ENCODE measurements around the gene TSPAN15. TPM values are rescaled to one million over a fixed set of nuclear protein-coding genes. Genes with fewer than 3 reads are reported as not detected.

TSPAN15 gene
- total RNA-seq, 1 experiment from 2014 or later: 8.3 TPM

- TF ChIP-seq KAT7 (CRISPR knock-in tag; IDR thresholded peaks at IDR 0.05; ENCODE audit: borderline replicate concordance) (no peak), ZNF416 (CRISPR knock-in tag; IDR thresholded peaks at IDR 0.05) (no peak), FOXJ3 (CRISPR knock-in tag; IDR thresholded peaks at IDR 0.05; ENCODE audit: borderline replicate concordance) (no peak), TP53 (CRISPR knock-in tag; IDR thresholded peaks at IDR 0.05) (no peak)
Measured at GRCh38 chr10:69451784-69452251, 553 bp downstream of the TSPAN15 start (continued).

- Mint-ChIP-seq H3K9me3 (no peaks in the 10 kb centered on the region), H3K4me3 (peak overlapping the region; percentile 77), H3K36me3 (no peaks in the 10 kb centered on the region), H3K4me1 (peaks cover 19% of the 10 kb centered on the region), H3K27me3 (ENCODE audit: low read depth) (peaks cover 58% of the 10 kb centered on the region), H3K27ac (no peak overlapping the region)
- DNase-seq (ENCODE audit: low spot score) (no peak), ATAC-seq (no peak)
- CTCF ChIA-PET: interaction anchor here (0.6 to 4.7 kb wide), 3 partner anchors 14 to 54 kb away, joined by 3 to 55 read pairs (median 47); no protein-coding TSS in a partner anchor
- POLR2A ChIA-PET: interaction anchor here (0.6 kb wide), 1 partner anchor 29 kb away, joined by 3 read pairs; no protein-coding TSS in a partner anchor
- TF ChIP-seq TP53 (CRISPR knock-in tag; IDR thresholded peaks at IDR 0.05) (no peak), CREB1 (CRISPR knock-in tag; IDR thresholded peaks at IDR 0.05) (no peak), RORB (CRISPR knock-in tag; IDR thresholded peaks at IDR 0.05) (no peak), MLX (CRISPR knock-in tag; IDR thresholded peaks at IDR 0.05) (no peak), ESRRA (CRISPR knock-in tag; IDR thresholded peaks at IDR 0.05; ENCODE audit: borderline replicate concordance) (no peak), USF1 (CRISPR knock-in tag; IDR thresholded peaks at IDR 0.05) (no peak), FOXP1 (CRISPR knock-in tag; IDR thresholded peaks at IDR 0.05; ENCODE audit: borderline replicate concordance) (no peak), NFE2L1 (CRISPR knock-in tag; IDR thresholded peaks at IDR 0.05) (no peak)
- TF ChIP-seq, protein P1, sequence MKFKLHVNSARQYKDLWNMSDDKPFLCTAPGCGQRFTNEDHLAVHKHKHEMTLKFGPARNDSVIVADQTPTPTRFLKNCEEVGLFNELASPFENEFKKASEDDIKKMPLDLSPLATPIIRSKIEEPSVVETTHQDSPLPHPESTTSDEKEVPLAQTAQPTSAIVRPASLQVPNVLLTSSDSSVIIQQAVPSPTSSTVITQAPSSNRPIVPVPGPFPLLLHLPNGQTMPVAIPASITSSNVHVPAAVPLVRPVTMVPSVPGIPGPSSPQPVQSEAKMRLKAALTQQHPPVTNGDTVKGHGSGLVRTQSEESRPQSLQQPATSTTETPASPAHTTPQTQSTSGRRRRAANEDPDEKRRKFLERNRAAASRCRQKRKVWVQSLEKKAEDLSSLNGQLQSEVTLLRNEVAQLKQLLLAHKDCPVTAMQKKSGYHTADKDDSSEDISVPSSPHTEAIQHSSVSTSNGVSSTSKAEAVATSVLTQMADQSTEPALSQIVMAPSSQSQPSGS (CRISPR knock-in tag; IDR thresholded peaks at IDR 0.05; ENCODE audit: borderline replicate concordance, low read depth): no peak
Measured at GRCh38 chr10:69452676-69453415, 1.6 kb downstream of the TSPAN15 start.

- peaks cover 19% of the 10 kb centered on the region for H3K4me1 Mint-ChIP-seq
- no peak overlapping the region for H3K27ac Mint-ChIP-seq
- H3K27me3 Mint-ChIP-seq (ENCODE audit: low read depth): peaks cover 49% of the 10 kb centered on the region
- DNase-seq (ENCODE audit: low spot score) (no peak), ATAC-seq (no peak)
- H3K4me3 Mint-ChIP-seq: no peak overlapping the region
- POLR2A ChIA-PET: no interaction called here
- H3K36me3 Mint-ChIP-seq: no peaks in the 10 kb centered on the region
- no peaks in the 10 kb centered on the region for H3K9me3 Mint-ChIP-seq
- CTCF ChIA-PET: no interaction called here
- TF ChIP-seq CDX4 (CRISPR knock-in tag; IDR thresholded peaks at IDR 0.05; ENCODE audit: borderline replicate concordance) (no peak), ZNF671 (CRISPR knock-in tag; IDR thresholded peaks at IDR 0.05) (no peak), ATF6 (CRISPR knock-in tag; IDR thresholded peaks at IDR 0.05) (no peak), ERG (CRISPR knock-in tag; IDR thresholded peaks at IDR 0.05) (no peak), JAZF1 (CRISPR knock-in tag; IDR thresholded peaks at IDR 0.05) (no peak), ZNF138 (CRISPR knock-in tag; conservative IDR thresholded peaks at IDR 0.05) (no peak)
- TF ChIP-seq, protein P2, sequence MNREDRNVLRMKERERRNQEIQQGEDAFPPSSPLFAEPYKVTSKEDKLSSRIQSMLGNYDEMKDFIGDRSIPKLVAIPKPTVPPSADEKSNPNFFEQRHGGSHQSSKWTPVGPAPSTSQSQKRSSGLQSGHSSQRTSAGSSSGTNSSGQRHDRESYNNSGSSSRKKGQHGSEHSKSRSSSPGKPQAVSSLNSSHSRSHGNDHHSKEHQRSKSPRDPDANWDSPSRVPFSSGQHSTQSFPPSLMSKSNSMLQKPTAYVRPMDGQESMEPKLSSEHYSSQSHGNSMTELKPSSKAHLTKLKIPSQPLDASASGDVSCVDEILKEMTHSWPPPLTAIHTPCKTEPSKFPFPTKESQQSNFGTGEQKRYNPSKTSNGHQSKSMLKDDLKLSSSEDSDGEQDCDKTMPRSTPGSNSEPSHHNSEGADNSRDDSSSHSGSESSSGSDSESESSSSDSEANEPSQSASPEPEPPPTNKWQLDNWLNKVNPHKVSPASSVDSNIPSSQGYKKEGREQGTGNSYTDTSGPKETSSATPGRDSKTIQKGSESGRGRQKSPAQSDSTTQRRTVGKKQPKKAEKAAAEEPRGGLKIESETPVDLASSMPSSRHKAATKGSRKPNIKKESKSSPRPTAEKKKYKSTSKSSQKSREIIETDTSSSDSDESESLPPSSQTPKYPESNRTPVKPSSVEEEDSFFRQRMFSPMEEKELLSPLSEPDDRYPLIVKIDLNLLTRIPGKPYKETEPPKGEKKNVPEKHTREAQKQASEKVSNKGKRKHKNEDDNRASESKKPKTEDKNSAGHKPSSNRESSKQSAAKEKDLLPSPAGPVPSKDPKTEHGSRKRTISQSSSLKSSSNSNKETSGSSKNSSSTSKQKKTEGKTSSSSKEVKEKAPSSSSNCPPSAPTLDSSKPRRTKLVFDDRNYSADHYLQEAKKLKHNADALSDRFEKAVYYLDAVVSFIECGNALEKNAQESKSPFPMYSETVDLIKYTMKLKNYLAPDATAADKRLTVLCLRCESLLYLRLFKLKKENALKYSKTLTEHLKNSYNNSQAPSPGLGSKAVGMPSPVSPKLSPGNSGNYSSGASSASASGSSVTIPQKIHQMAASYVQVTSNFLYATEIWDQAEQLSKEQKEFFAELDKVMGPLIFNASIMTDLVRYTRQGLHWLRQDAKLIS (CRISPR knock-in tag; IDR thresholded peaks at IDR 0.05; ENCODE audit: borderline replicate concordance): no peak
Measured at GRCh38 chr10:69453795-69454194, 2.5 kb downstream of the TSPAN15 start.

Measured in WTC11 (cell line).